Mesendoderm (in vitro differentiated cells): ENCODE measurements around the gene ASB3.
"Not testable (repeated sequence)": the region's sequence is repeated elsewhere in the genome, so short reads cannot be mapped to it uniquely, and the experiment has no call there.

Source experiments
- DNase-seq: peaks from one replicate; pipeline ENCODE4 v3.0.0; 2013
- H2AK5ac ChIP-seq: 2 replicates; pipeline ENCODE4 v1.6.1; 2013; ENCODE audit warnings: low read length, inconsistent platforms
- H2BK120ac ChIP-seq: 2 replicates; pipeline ENCODE4 v1.6.1; 2013; ENCODE audit warnings: low read depth, mild to moderate bottlenecking, low read length, moderate library complexity, mixed read lengths
- H2BK15ac ChIP-seq: replicated peaks from 2 replicates; pipeline ENCODE4 v1.6.1; 2013; ENCODE audit warnings: low read depth, mild to moderate bottlenecking, moderate library complexity
- H2BK5ac ChIP-seq: 2 replicates; pipeline ENCODE4 v1.6.1; 2013; ENCODE audit warnings: low read length, inconsistent platforms
- H3K18ac ChIP-seq: 2 replicates; pipeline ENCODE4 v1.6.1; 2013; ENCODE audit warnings: mild to moderate bottlenecking, low read length, mixed read lengths
- H3K23ac ChIP-seq: one replicate; pipeline ENCODE4 v1.6.1; 2013; ENCODE audit warnings: low read length
- H3K27ac ChIP-seq: 2 replicates; pipeline ENCODE4 v1.5.1; 2013; ENCODE audit warnings: low read depth, mild to moderate bottlenecking, inconsistent platforms, low read length, moderate library complexity
- H3K27me3 ChIP-seq: 2 replicates; pipeline ENCODE4 v1.6.1; 2013; ENCODE audit warnings: low read length, control low read depth, mild to moderate bottlenecking, inconsistent platforms; ENCODE audit not compliant: insufficient read depth, poor library complexity
- H3K36me3 ChIP-seq: 2 replicates; pipeline ENCODE4 v1.6.1; 2013; ENCODE audit warnings: low read length, inconsistent platforms; ENCODE audit not compliant: control insufficient read depth, insufficient read depth
- H3K4ac ChIP-seq: one replicate; pipeline ENCODE4 v1.6.1; 2013; ENCODE audit warnings: low read depth, mild to moderate bottlenecking, low read length, moderate library complexity
- H3K4me1 ChIP-seq: 2 replicates; pipeline ENCODE4 v1.6.1; 2013; ENCODE audit warnings: low read depth, low read length, inconsistent platforms; ENCODE audit not compliant: control insufficient read depth
- H3K4me2 ChIP-seq: 2 replicates; pipeline ENCODE4 v1.6.1; 2013; ENCODE audit warnings: low read length
- H3K4me3 ChIP-seq: 2 replicates; pipeline ENCODE4 v1.5.1; 2013; ENCODE audit warnings: mild to moderate bottlenecking, low read length
- H3K56ac ChIP-seq: one replicate; pipeline ENCODE4 v1.6.1; 2013; ENCODE audit warnings: low read length
- H3K79me1 ChIP-seq: 2 replicates; pipeline ENCODE4 v1.6.1; 2013; ENCODE audit warnings: low read length, inconsistent platforms
- H3K79me2 ChIP-seq: 2 replicates; pipeline ENCODE4 v1.6.1; 2013; ENCODE audit warnings: mild to moderate bottlenecking, low read length; ENCODE audit not compliant: control insufficient read depth, insufficient read depth
- H3K9ac ChIP-seq: 2 replicates; pipeline ENCODE4 v1.6.1; 2013; ENCODE audit warnings: low read length, inconsistent platforms
- H4K5ac ChIP-seq: one replicate; pipeline ENCODE4 v1.6.1; 2013; ENCODE audit warnings: low read length
- H4K8ac ChIP-seq: one replicate; pipeline ENCODE4 v1.6.1; 2013; ENCODE audit warnings: low read depth, mild to moderate bottlenecking, control low read depth, low read length, moderate library complexity
- WGBS: extraction: QIAGEN DNeasy Blood & Tissue Kit; methylation state at CpG from one replicate; pipeline ENCODE4 v1.1.7; 2013; ENCODE audit warnings: low lambda C conversion rate, missing lambda C conversion rate; ENCODE audit not compliant: insufficient coverage; ENCODE audit errors: extremely low coverage; 5-methylcytosine and 5-hydroxymethylcytosine counted together

The ASB3 gene

DNA sequence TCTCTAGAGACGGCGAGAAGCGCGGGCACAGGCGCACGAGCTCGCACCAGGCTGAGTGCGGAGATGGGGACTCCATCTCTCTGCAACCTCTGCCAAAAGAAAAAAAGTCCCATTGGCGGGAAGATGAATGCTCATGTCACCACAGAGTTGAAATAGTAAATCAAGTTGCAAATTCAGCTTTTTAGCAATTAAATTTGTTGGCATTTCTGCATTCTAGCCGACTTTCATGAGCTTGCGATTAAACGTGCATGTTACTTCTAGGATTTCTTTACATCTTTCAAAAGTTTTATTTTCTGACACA lies 18.6 kb downstream of the ASB3 start:
- Histone ChIP-seq H3K23ac (no peak overlapping the region), H3K18ac (no peak overlapping the region), H3K79me1 (no peaks in the 10 kb centered on the region), H2AK5ac (no peak overlapping the region), H3K56ac (peak overlapping the region; percentile 91), H3K4me1 (no peaks in the 10 kb centered on the region), H4K8ac (no peak overlapping the region), H4K5ac (no peak overlapping the region), H2BK15ac (no peak overlapping the region), H3K27ac (no peak overlapping the region), H3K27me3 (no peaks in the 10 kb centered on the region), H3K4me3 (peak overlapping the region; percentile 87), H2BK5ac (no peak overlapping the region), H2BK120ac (no peak overlapping the region), H3K36me3 (no peaks in the 10 kb centered on the region), H3K4ac (no peak overlapping the region), H3K79me2 (no peaks in the 10 kb centered on the region), H3K9ac (peak overlapping the region; percentile 83), H3K4me2 (peak overlapping the region; percentile 59)
- DNase-seq = no peak
- no CpG with 5 or more reads among the region's 12 CpGs for WGBS

- Histone ChIP-seq H3K27me3 (no peaks in the 10 kb centered on the region), H3K27ac (no peak within 1 kb of the TSS), H2BK5ac (no peak within 1 kb of the TSS), H4K8ac (no peak within 1 kb of the TSS), H2BK120ac (no peak within 1 kb of the TSS), H3K36me3 (peaks cover 1% of the 10 kb centered on the region), H3K4me1 (no peaks in the 10 kb centered on the region), H3K79me2 (no peaks in the 10 kb centered on the region), H3K18ac (no peak within 1 kb of the TSS), H4K5ac (no peak within 1 kb of the TSS), H2BK15ac (no peak within 1 kb of the TSS), H3K4me2 (peak within 1 kb of the TSS; percentile 95), H2AK5ac (no peak within 1 kb of the TSS), H3K9ac (peak within 1 kb of the TSS; percentile 83), H3K4ac (no peak within 1 kb of the TSS), H3K23ac (no peak within 1 kb of the TSS), H3K56ac (peak within 1 kb of the TSS; percentile 91), H3K79me1 (no peaks in the 10 kb centered on the region), H3K4me3 (peak within 1 kb of the TSS; percentile 87)
- WGBS = no CpG with 5 or more reads among the region's 46 CpGs
- peak; percentile 89 for DNase-seq
These were observed 19.1 kb downstream of the ASB3 start, which contains the start of gene CHAC2 for GRCh38 chr2:53767405-53768241. CHAC2 (plus strand) TSS chr2:53767804; CDS start chr2:53767887, 83 bp downstream.

GRCh38 chr2:53765767-53766166 lies 21.0 kb downstream of the ASB3 start:
- no CpG with 5 or more reads among the region's 1 CpG for WGBS
- Histone ChIP-seq H2BK5ac (no peak overlapping the region), H3K18ac (no peak overlapping the region), H3K9ac (no peak overlapping the region), H3K4me3 (no peak overlapping the region), H3K36me3 (peaks cover 1% of the 10 kb centered on the region), H2AK5ac (no peak overlapping the region), H3K4me2 (no peak overlapping the region), H3K23ac (no peak overlapping the region), H3K56ac (no peak overlapping the region), H3K79me1 (no peaks in the 10 kb centered on the region), H3K4ac (no peak overlapping the region), H3K4me1 (no peaks in the 10 kb centered on the region), H2BK120ac (no peak overlapping the region), H2BK15ac (no peak overlapping the region), H4K8ac (no peak overlapping the region), H3K79me2 (no peaks in the 10 kb centered on the region), H3K27me3 (no peaks in the 10 kb centered on the region), H3K27ac (no peak overlapping the region), H4K5ac (no peak overlapping the region)
- no peak for DNase-seq

DNA sequence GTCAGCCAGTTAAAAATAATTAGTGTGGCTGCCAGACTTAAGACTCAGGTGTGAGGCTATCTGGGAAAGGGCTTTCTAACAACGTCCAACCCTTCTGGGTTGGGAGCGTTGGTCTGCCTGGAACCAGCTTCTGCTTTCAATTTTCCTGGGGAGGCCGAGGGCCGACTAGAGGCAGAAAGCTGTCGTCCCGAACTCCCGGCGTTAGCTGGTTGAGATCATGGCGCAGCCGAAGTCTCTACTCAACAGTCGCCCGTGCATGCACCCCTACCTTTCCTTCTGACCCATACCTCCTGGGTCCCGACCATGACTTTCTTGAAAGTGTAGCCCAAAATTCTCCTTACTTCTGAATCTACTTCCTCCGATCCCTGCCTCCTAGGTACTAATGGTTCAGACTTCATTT lies 29.5 kb downstream of the ASB3 start:
- H3K27me3 ChIP-seq, H3K56ac ChIP-seq, H3K4me1 ChIP-seq, DNase-seq, H2AK5ac ChIP-seq, H4K8ac ChIP-seq, H3K18ac ChIP-seq, H3K4me3 ChIP-seq, H3K79me1 ChIP-seq, H2BK120ac ChIP-seq, H2BK15ac ChIP-seq, H3K9ac ChIP-seq, H3K4me2 ChIP-seq, H3K4ac ChIP-seq, H2BK5ac ChIP-seq, H3K36me3 ChIP-seq, H3K79me2 ChIP-seq, H3K27ac ChIP-seq, H3K23ac ChIP-seq, H4K5ac ChIP-seq: not testable (repeated sequence)
- no CpG with 5 or more reads among the region's 14 CpGs for WGBS

- H3K4me3 ChIP-seq = no peak overlapping the region
- no peaks in the 10 kb centered on the region for H3K79me1 ChIP-seq
- no peak overlapping the region for H3K9ac ChIP-seq
- no peak overlapping the region for H2BK5ac ChIP-seq
- no peak overlapping the region for H2BK15ac ChIP-seq
- no CpG with 5 or more reads among the region's 15 CpGs for WGBS
- H4K5ac ChIP-seq = no peak overlapping the region
- H3K56ac ChIP-seq = no peak overlapping the region
- no peak overlapping the region for H3K4me2 ChIP-seq
- no peak for DNase-seq
- no peak overlapping the region for H3K23ac ChIP-seq
- no peaks in the 10 kb centered on the region for H3K36me3 ChIP-seq
- H3K18ac ChIP-seq = no peak overlapping the region
- H3K79me2 ChIP-seq = no peaks in the 10 kb centered on the region
- no peaks in the 10 kb centered on the region for H3K27me3 ChIP-seq
- H2AK5ac ChIP-seq = no peak overlapping the region
- H3K4me1 ChIP-seq = no peaks in the 10 kb centered on the region
- no peak overlapping the region for H4K8ac ChIP-seq
- no peak overlapping the region for H3K4ac ChIP-seq
- no peak overlapping the region for H3K27ac ChIP-seq
- no peak overlapping the region for H2BK120ac ChIP-seq
These were observed 30.1 kb downstream of the ASB3 start for GRCh38 chr2:53756644-53757043.

DNA sequence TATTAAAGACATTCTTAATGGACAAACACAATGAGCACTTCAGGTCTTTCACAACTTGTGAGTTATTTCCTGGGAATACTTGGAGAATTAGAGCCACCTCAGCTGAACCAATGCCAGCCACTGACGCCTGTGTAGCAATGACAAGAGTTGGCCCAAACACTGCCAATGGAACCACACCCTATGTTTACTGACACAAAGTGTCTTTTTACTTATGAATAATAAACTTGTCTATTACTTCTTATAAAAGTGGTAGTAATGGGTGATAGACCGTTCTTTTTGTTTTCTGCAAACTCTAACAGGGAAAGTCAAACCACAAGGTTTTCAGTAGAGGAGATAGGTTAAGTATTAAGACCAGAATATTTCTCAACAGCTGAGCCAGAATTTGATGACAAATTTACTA lies 31.6 kb downstream of the ASB3 start:
- Histone ChIP-seq H3K23ac (no peak overlapping the region), H3K27ac (no peak overlapping the region), H3K4me1 (no peaks in the 10 kb centered on the region), H4K5ac (no peak overlapping the region), H3K79me1 (no peaks in the 10 kb centered on the region), H3K79me2 (no peaks in the 10 kb centered on the region), H3K36me3 (no peaks in the 10 kb centered on the region), H2BK15ac (no peak overlapping the region), H2AK5ac (no peak overlapping the region), H3K4ac (no peak overlapping the region), H2BK120ac (no peak overlapping the region), H3K4me3 (no peak overlapping the region), H3K4me2 (no peak overlapping the region), H2BK5ac (no peak overlapping the region), H3K9ac (no peak overlapping the region), H3K27me3 (no peaks in the 10 kb centered on the region), H3K56ac (no peak overlapping the region), H4K8ac (no peak overlapping the region), H3K18ac (no peak overlapping the region)
- no CpG with 5 or more reads among the region's 2 CpGs for WGBS
- DNase-seq = no peak
